HG03139 (cell line): Measurements from ENCODE around the gene SMYD3.

ENCODE experiments used
- ATAC-seq: cut with Tn5 transposase; IDR thresholded peaks from one replicate; pipeline ENCODE4 v1.9.1; 2021; ENCODE audit not compliant: unreplicated experiment

The SMYD3 gene

DNA sequence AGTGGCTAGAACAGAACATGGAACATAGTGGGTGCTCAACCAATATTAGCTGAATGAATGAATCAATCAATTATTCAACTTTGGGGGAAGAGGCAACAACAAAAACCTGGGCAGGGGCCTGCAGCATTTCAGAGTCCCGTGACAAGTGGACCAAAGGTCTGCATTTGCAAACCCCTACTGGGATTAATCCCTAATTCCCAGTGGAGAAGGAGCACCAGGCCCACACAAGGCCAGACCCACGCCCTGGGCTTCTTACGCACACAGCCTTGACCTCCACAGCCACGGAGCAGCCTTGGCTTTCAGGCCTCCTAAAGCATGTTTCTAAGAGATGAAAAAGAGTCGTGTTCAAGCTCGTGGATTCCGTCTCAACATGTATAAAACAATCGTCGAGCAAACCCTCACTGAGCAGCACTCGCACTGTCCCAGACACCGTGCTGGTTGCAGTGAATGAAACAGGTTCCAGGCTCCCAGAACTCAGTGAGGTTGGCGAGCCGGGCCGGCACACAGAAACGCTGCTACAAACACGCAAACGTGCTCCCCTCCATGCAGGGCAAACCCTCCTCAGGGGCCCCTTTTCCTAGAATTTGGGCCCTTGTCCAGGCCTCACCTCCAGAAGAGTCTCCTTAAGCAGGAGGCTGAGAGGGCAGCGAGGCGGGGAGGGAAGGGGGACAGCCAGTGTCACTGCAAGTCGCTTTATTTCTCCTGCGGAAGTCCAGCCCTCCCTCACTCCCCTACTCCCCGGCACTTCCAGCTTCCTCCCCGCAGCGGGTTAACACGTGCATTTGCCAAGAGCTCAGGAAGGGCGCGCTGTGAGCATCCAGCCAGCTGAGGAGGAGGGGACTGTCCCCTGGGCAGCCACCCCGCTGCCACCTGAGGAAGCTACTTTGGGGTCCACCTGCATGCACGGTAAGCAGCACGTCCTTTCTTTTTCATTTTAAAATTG lies 795.8 kb downstream of the SMYD3 start:
- no peak for ATAC-seq

- ATAC-seq, result no peak
Measured at GRCh38 chr1:245707941-245708340, 799.1 kb downstream of the SMYD3 start.

DNA sequence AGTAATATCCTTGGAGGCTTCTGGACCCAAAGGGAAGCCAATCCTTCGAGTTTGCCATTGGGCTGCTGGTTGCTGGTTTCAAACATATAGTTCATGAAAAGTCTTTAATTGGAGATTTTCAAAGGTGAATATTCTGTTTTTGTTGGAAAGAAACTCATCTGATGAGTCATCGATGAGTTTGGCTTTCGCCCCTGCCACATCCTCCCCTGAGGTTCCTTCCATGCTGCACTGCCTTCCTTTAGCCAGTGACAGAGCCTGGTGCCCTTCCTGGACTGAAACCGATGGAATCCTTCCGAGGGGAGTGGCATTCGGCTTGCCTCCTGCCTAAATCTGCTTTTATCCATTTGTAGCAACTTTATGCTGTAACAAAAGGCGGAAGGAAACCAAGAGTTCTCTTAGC lies 802.3 kb downstream of the SMYD3 start:
- no peak for ATAC-seq

GRCh38 chr1:245704341-245704740 lies 802.7 kb downstream of the SMYD3 start:
- ATAC-seq, result no peak

DNA sequence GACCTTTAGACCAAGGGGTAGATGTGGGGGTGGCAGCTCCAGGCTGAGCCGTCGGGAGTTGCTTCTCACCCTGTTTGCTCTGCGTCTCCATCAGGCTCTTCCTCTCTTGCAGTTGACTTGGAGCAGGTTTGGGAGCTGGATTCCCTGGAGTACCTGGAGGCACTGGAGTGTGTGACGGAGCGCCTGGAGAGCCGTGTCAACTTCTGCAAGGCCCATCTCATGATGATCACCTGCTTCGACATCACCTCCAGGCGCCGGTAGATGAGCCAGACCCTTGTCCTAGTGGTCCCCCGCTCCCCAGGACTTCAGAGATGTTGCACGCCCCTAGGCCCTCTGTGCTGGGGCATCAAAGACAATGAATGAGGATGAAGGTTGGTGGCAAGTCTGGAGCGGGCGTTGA lies 804.7 kb downstream of the SMYD3 start:
- ATAC-seq, result no peak

DNA sequence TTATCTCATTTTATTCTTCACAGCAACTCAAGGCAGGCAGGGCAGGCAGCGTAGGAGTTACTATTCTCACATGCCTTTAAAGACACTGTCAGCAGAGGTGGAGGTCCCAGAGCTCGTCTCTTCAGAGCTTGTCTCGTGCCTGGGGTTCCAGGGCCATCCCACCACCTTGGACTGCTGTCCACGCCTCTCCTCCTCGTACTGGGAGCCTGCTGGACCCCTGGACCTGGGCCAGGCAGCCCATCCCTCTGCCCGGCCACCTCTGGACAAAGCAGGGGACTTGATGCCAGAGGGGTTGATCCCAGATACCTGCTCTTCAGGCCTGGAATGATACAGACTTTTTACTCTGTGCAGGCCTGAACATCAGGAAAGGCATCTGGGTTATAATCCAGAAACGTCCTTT lies 805.4 kb downstream of the SMYD3 start:
- no peak for ATAC-seq

DNA sequence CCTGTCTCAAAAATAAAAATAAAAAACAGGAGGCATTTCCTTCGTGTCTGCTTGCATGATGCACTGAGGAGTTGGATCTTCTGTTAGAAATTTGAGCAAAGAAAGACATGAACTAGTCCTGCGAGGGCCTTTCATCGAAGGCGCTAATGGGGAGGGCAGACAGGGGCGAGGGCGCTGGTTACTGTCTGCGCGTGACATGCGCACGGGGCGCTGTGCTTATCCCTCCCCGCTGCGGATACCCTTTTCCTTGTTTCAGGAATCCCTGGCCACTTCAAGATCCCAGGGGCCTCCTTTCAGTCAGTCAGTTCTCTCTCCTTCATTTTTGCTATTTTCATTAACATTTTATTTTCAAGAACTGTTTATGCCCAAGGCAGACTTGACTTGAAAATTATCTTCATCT lies 806.4 kb downstream of the SMYD3 start:
- ATAC-seq, result no peak
